ENCODE results near the gene UCK1.

The UCK1 gene

DNA sequence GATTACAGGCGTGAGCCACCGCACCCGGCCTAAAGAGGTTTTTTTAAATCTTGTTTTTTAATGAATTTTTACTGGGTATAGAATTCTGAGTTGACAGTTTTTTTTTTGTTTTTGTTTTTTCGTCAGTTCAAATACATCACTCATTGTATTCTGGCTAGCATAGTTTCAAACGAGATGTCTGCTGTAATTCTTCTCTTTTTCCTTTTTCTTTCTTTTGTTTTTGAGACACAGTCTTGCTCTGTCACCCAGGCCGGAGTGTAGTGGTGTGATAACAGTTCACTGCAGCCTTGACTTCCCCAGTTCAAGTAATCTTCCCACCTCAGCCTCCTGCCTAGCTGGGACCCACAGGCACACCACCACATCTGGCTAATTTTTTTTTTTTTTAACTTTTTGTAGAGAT lies 12.1 kb upstream of the UCK1 start:
- DNase-seq: no peak
- H3K4me2 ChIP-seq (ENCODE audit: low read depth, low read length): no peak overlapping the region
- TF ChIP-seq EZH2 (optimal IDR thresholded peaks at IDR 0.05; ENCODE audit: low read depth, low read length): no peak
- no peak for TF ChIP-seq EZH2phosphoT487 (IDR thresholded peaks at IDR 0.05; ENCODE audit: low read length)
- TF ChIP-seq CTCF (IDR thresholded peaks at IDR 0.05; ENCODE audit: low read length): no peak

DNA sequence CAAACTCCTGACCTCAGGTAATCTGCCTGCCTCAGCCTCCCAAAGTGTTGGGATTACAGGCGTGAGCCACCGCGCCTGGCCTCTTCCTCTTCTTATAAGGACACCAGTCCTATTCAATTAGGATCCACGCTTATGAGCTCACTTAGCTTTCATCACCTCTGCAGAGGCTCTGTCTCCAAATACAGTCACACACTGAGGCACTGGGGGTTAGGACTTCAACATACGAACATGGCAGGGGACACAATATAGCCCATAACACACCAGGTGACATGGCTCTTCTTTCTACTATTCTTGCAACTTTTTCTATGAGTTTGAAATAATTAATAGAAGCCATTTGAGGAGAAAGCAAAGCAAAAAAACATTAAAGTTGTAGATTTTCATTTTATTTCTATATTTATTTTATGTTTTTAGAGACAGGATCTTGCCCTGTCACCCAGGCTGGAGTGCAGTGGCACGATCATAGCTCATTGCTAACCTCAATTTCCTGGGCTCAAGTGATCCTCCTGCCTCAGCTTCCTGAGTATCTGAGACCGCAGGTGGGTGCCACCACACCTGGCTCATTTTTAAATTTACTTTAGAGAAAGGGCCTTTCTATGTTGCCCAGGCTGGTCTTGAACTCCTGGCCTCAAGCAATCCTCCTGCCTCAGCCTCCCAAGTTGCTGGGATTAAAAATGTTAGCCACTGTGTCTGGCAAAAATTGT lies 8.3 kb upstream of the UCK1 start:
- Histone ChIP-seq H2AFZ (ENCODE audit: low read length) (no peak overlapping the region), H3K36me3 (replicated peaks; ENCODE audit: insufficient read depth, low read length) (no peaks in the 10 kb centered on the region), H3F3A (ENCODE audit: insufficient read depth, low read length) (no peaks in the 10 kb centered on the region), H3K27me3 (replicated peaks; ENCODE audit: insufficient read depth, low read length) (no peaks in the 10 kb centered on the region), H3K79me2 (ENCODE audit: low read length) (no peaks in the 10 kb centered on the region), H3K9ac (ENCODE audit: low read length) (no peak overlapping the region), H3K9me2 (replicated peaks; ENCODE audit: insufficient read depth, low read length) (no peaks in the 10 kb centered on the region), H3K4me2 (ENCODE audit: low read depth, low read length) (no peak overlapping the region), H3K9me3 (replicated peaks; ENCODE audit: insufficient read depth, low read length) (no peaks in the 10 kb centered on the region), H3K4me3 (ENCODE audit: low read length) (no peak overlapping the region), H4K20me1 (ENCODE audit: insufficient read depth, low read length) (no peaks in the 10 kb centered on the region), H3K27ac (ENCODE audit: low read length) (no peak overlapping the region), H3K4me1 (ENCODE audit: low read length) (no peaks in the 10 kb centered on the region)
- TF ChIP-seq EZH2 (optimal IDR thresholded peaks at IDR 0.05; ENCODE audit: low read depth, low read length): no peak
- no peak for TF ChIP-seq CTCF (IDR thresholded peaks at IDR 0.05; ENCODE audit: low read length)
- no peak for DNase-seq

More for the DNA sequence above, 12.1 kb upstream of the UCK1 start:
- Histone ChIP-seq H3K9me2 (replicated peaks; ENCODE audit: insufficient read depth, low read length) (no peaks in the 10 kb centered on the region), H3K4me3 (ENCODE audit: low read length) (no peak overlapping the region), H4K20me1 (ENCODE audit: insufficient read depth, low read length) (no peaks in the 10 kb centered on the region), H3K27ac (ENCODE audit: low read length) (no peak overlapping the region), H3K4me1 (ENCODE audit: low read length) (no peaks in the 10 kb centered on the region), H3K27me3 (replicated peaks; ENCODE audit: insufficient read depth, low read length) (no peaks in the 10 kb centered on the region; the same call in 1 of the 2 replicates), H3F3A (ENCODE audit: insufficient read depth, low read length) (no peaks in the 10 kb centered on the region), H3K9ac (ENCODE audit: low read length) (no peak overlapping the region), H2AFZ (ENCODE audit: low read length) (no peak overlapping the region), H3K9me3 (replicated peaks; ENCODE audit: insufficient read depth, low read length) (no peaks in the 10 kb centered on the region), H3K79me2 (ENCODE audit: low read length) (no peaks in the 10 kb centered on the region), H3K36me3 (replicated peaks; ENCODE audit: insufficient read depth, low read length) (no peaks in the 10 kb centered on the region)

- Histone ChIP-seq H3K9me2 (replicated peaks; ENCODE audit: insufficient read depth, low read length) (no peaks in the 10 kb centered on the region), H2AFZ (ENCODE audit: low read length) (no peak overlapping the region), H3K9me3 (replicated peaks; ENCODE audit: insufficient read depth, low read length) (no peaks in the 10 kb centered on the region), H3K4me3 (ENCODE audit: low read length) (no peak overlapping the region), H3K4me1 (ENCODE audit: low read length) (no peaks in the 10 kb centered on the region), H3K27me3 (replicated peaks; ENCODE audit: insufficient read depth, low read length) (no peaks in the 10 kb centered on the region), H3K4me2 (ENCODE audit: low read depth, low read length) (no peak overlapping the region), H3F3A (ENCODE audit: insufficient read depth, low read length) (no peaks in the 10 kb centered on the region), H3K79me2 (ENCODE audit: low read length) (no peaks in the 10 kb centered on the region), H3K36me3 (replicated peaks; ENCODE audit: insufficient read depth, low read length) (no peaks in the 10 kb centered on the region), H3K27ac (ENCODE audit: low read length) (no peak overlapping the region), H3K9ac (ENCODE audit: low read length) (no peak overlapping the region), H4K20me1 (ENCODE audit: insufficient read depth, low read length) (no peaks in the 10 kb centered on the region)
- TF ChIP-seq CTCF (IDR thresholded peaks at IDR 0.05; ENCODE audit: low read length): no peak
- no peak for TF ChIP-seq EZH2 (optimal IDR thresholded peaks at IDR 0.05; ENCODE audit: low read depth, low read length)
- no peak for TF ChIP-seq EZH2phosphoT487 (IDR thresholded peaks at IDR 0.05; ENCODE audit: low read length)
- DNase-seq: no peak
Measured at GRCh38 chr9:131537946-131538345, 6.9 kb upstream of the UCK1 start.

Data from MM.1S (cell line).